Measurements from ENCODE around the gene FAM131C.

- TF ChIP-seq CTCF (IDR thresholded peaks at IDR 0.05), result peak; percentile 93 to 98 (median 97)
- TF ChIP-seq POLR2A (IDR thresholded peaks at IDR 0.05), result no peak
Observed at GRCh38 chr1:16009030-16009460, 64.4 kb downstream of the FAM131C start.
